H9 (cell line): ENCODE measurements around the gene GPR183. TPM values are rescaled to one million over a fixed set of nuclear protein-coding genes. Genes with fewer than 3 reads are reported as not detected.

Source experiments
- DNase-seq: peaks from one replicate; pipeline ENCODE4 v3.0.0-alpha.2; 2017
- H2AFZ ChIP-seq: one replicate; pipeline ENCODE4 v1.6.1; 2013; ENCODE audit warnings: mild to moderate bottlenecking, low read length, control low read depth, moderate library complexity
- H2AK5ac ChIP-seq: 2 replicates; pipeline ENCODE4 v1.6.1; 2013; ENCODE audit warnings: low read length, control low read depth, mixed read lengths; ENCODE audit not compliant: insufficient read length
- H2BK120ac ChIP-seq: one replicate; pipeline ENCODE4 v1.6.1; 2013; ENCODE audit warnings: low read depth, mild to moderate bottlenecking, low read length, control low read depth, inconsistent platforms; ENCODE audit not compliant: poor library complexity, severe bottlenecking
- H2BK12ac ChIP-seq: 2 replicates; pipeline ENCODE4 v1.6.1; 2013; ENCODE audit warnings: low read length, control low read depth, mixed read lengths, low read depth; ENCODE audit not compliant: insufficient read length
- H2BK15ac ChIP-seq: 2 replicates; pipeline ENCODE4 v1.6.1; 2013; ENCODE audit warnings: low read depth, low read length, control low read depth
- H2BK20ac ChIP-seq: one replicate; pipeline ENCODE4 v1.6.1; 2013; ENCODE audit warnings: low read depth, mild to moderate bottlenecking, low read length, control low read depth, inconsistent platforms; ENCODE audit not compliant: poor library complexity, severe bottlenecking
- H2BK5ac ChIP-seq: 2 replicates; pipeline ENCODE4 v1.6.1; 2013; ENCODE audit warnings: low read length, control low read depth, mixed read lengths; ENCODE audit not compliant: insufficient read length
- H3K14ac ChIP-seq: 2 replicates; pipeline ENCODE4 v1.6.1; 2013; ENCODE audit warnings: low read length, control low read depth; ENCODE audit not compliant: insufficient read depth
- H3K18ac ChIP-seq: 2 replicates; pipeline ENCODE4 v1.6.1; 2013; ENCODE audit warnings: low read depth, mild to moderate bottlenecking, mixed read lengths, low read length, control low read depth; ENCODE audit not compliant: insufficient read length
- H3K23ac ChIP-seq: 2 replicates; pipeline ENCODE4 v1.6.1; 2013; ENCODE audit warnings: low read length, control low read depth, mixed read lengths, low read depth; ENCODE audit not compliant: insufficient read length
- H3K23me2 ChIP-seq: 2 replicates; pipeline ENCODE4 v1.6.1; 2013; ENCODE audit warnings: low read depth, mild to moderate bottlenecking, mixed read lengths, low read length, control low read depth; ENCODE audit not compliant: insufficient read length, poor library complexity, severe bottlenecking
- H3K27ac ChIP-seq: 2 replicates; pipeline ENCODE4 v1.5.1; 2013; ENCODE audit warnings: low read length, control low read depth, mixed read lengths, low read depth; ENCODE audit not compliant: insufficient read length
- H3K27me3 ChIP-seq: 2 replicates; pipeline ENCODE4 v1.6.1; 2013; ENCODE audit warnings: low read length, control low read depth, inconsistent platforms; ENCODE audit not compliant: insufficient read depth
- H3K4ac ChIP-seq: 2 replicates; pipeline ENCODE4 v1.6.1; 2013; ENCODE audit warnings: low read depth, mild to moderate bottlenecking, control low read depth, inconsistent platforms, low read length, moderate library complexity
- H3K4me1 ChIP-seq: 2 replicates; pipeline ENCODE4 v1.6.1; 2013; ENCODE audit warnings: low read length, control low read depth, inconsistent platforms; ENCODE audit not compliant: insufficient read depth
- H3K4me2 ChIP-seq: 2 replicates; pipeline ENCODE4 v1.6.1; 2013; ENCODE audit warnings: low read length, control low read depth, mixed read lengths; ENCODE audit not compliant: insufficient read length, insufficient read depth
- H3K56ac ChIP-seq: 2 replicates; pipeline ENCODE4 v1.6.1; 2013; ENCODE audit warnings: low read depth, mild to moderate bottlenecking, mixed read lengths, low read length, control low read depth; ENCODE audit not compliant: insufficient read length
- H3K79me1 ChIP-seq: 2 replicates; pipeline ENCODE4 v1.6.1; 2013; ENCODE audit warnings: low read depth, mild to moderate bottlenecking, moderate library complexity, low read length, control low read depth, inconsistent platforms; ENCODE audit not compliant: insufficient read depth, poor library complexity, severe bottlenecking
- H3K79me2 ChIP-seq: 2 replicates; pipeline ENCODE4 v1.6.1; 2013; ENCODE audit warnings: low read length, control low read depth, inconsistent platforms; ENCODE audit not compliant: insufficient read depth
- H3K9ac ChIP-seq: 2 replicates; pipeline ENCODE4 v1.6.1; 2013; ENCODE audit warnings: low read length, control low read depth, mixed read lengths; ENCODE audit not compliant: insufficient read length; ENCODE audit errors: extremely low read depth
- H3K9me3 ChIP-seq: one replicate; pipeline ENCODE4 v1.6.1; 2013; ENCODE audit warnings: low read depth, low read length, inconsistent platforms; ENCODE audit not compliant: control insufficient read depth
- H3T11ph ChIP-seq: one replicate; pipeline ENCODE4 v1.6.1; 2013; ENCODE audit warnings: mild to moderate bottlenecking, low read length, control low read depth, inconsistent platforms
- H4K20me1 ChIP-seq: one replicate; pipeline ENCODE4 v1.6.1; 2013; ENCODE audit not compliant: control insufficient read depth, insufficient read length, insufficient read depth
- H4K5ac ChIP-seq: 2 replicates; pipeline ENCODE4 v1.6.1; 2013; ENCODE audit warnings: low read depth, mild to moderate bottlenecking, mixed read lengths, low read length, control low read depth; ENCODE audit not compliant: insufficient read length
- H4K8ac ChIP-seq: replicated peaks from 2 replicates; pipeline ENCODE4 v1.6.1; 2013; ENCODE audit warnings: low read length, control low read depth, mixed read lengths, low read depth; ENCODE audit not compliant: insufficient read length
- H4K91ac ChIP-seq: 2 replicates; pipeline ENCODE4 v1.6.1; 2013; ENCODE audit warnings: low read depth, mild to moderate bottlenecking, moderate library complexity, mixed read lengths, low read length, control low read depth; ENCODE audit not compliant: insufficient read length
- H3K27ac Mint-ChIP-seq, 3 experiments: 2 replicates in 2 of 3; 3 replicates in 1 of 3; pipeline ENCODE4 v1.8.0; 2020 to 2021; ENCODE audit warnings: mixed read lengths in 3 of 3, mild to moderate bottlenecking in 1 of 3, moderate library complexity in 1 of 3
- H3K27me3 Mint-ChIP-seq: 2 replicates; pipeline ENCODE4 v1.8.0; 2021; ENCODE audit warnings: low read depth, mild to moderate bottlenecking, moderate library complexity, mixed read lengths
- H3K36me3 Mint-ChIP-seq, 3 experiments: 2 replicates in 2 of 3; 3 replicates in 1 of 3; pipeline ENCODE4 v1.8.0; 2020 to 2021; ENCODE audit warnings: low read depth in 3 of 3, mixed read lengths in 3 of 3; ENCODE audit not compliant: insufficient read depth in 1 of 3
- H3K4me1 Mint-ChIP-seq, 2 experiments: 2 replicates each; pipeline ENCODE4 v1.8.0; 2020; ENCODE audit warnings: mixed read lengths in 2 of 2
- H3K4me3 Mint-ChIP-seq, 2 experiments: 2 replicates in 1 of 2; 3 replicates in 1 of 2; pipeline ENCODE4 v1.8.0; 2020 to 2021; ENCODE audit warnings: mild to moderate bottlenecking in 2 of 2, mixed read lengths in 2 of 2, moderate library complexity in 1 of 2
- H3K9me3 Mint-ChIP-seq, 2 experiments: 2 replicates in 1 of 2; 3 replicates in 1 of 2; pipeline ENCODE4 v1.8.0; 2020; ENCODE audit warnings: mild to moderate bottlenecking in 2 of 2, mixed read lengths in 2 of 2, moderate library complexity in 1 of 2
- CTCF ChIP-seq: fragments of 200-600 bp; sonication (generic); conservative IDR thresholded peaks from 3 replicates; pipeline ENCODE4 v1.8.0; 2021; ENCODE audit warnings: antibody characterized with exemption, mild to moderate bottlenecking
- WGBS: extraction: QIAGEN DNeasy Blood & Tissue Kit; methylation state at CpG from one replicate; pipeline ENCODE4 v1.1.7; 2013; ENCODE audit warnings: missing lambda C conversion rate, low lambda C conversion rate, mixed read lengths; ENCODE audit not compliant: insufficient read length; ENCODE audit errors: extremely low coverage; 5-methylcytosine and 5-hydroxymethylcytosine counted together
- total RNA-seq: library from RNA; stranded (reverse); gene quantifications from 2 replicates; pipeline ENCODE4 v1.2.1, GENCODE V29; 2021

GPR183 gene
- total RNA-seq, 1 experiment from 2014 or later: not detected

GRCh38 chr13:99331881-99332293 lies 24.7 kb upstream of the GPR183 start:
- no peak for TF ChIP-seq CTCF
- Mint-ChIP-seq H3K27me3 (no peaks in the 10 kb centered on the region), H3K4me3 (no peak overlapping the region), H3K36me3 (peaks cover 0 to 11% (median 5%) of the 10 kb centered on the region in 3 experiments; a peak in 4 of 7 replicates), H3K27ac (no peak overlapping the region; a peak in 1 of 7 replicates), H3K9me3 (no peaks in the 10 kb centered on the region), H3K4me1 (peaks cover 6 to 9% of the 10 kb centered on the region in 2 experiments)
- Histone ChIP-seq H2AK5ac (no peak overlapping the region), H3K9me3 (no peaks in the 10 kb centered on the region), H3K14ac (no peak overlapping the region), H3T11ph (no peak overlapping the region), H3K9ac (no peak overlapping the region), H2BK5ac (no peak overlapping the region), H3K4ac (no peak overlapping the region), H3K79me2 (no peaks in the 10 kb centered on the region), H3K27me3 (no peaks in the 10 kb centered on the region), H2BK20ac (no peak overlapping the region), H4K5ac (no peak overlapping the region), H2BK120ac (no peak overlapping the region), H2BK12ac (no peak overlapping the region), H3K4me2 (no peak overlapping the region), H3K23me2 (no peaks in the 10 kb centered on the region), H3K18ac (no peak overlapping the region), H2AFZ (no peak overlapping the region), H3K79me1 (no peaks in the 10 kb centered on the region), H3K23ac (no peak overlapping the region), H3K27ac (no peak overlapping the region), H3K4me1 (peaks cover 1% of the 10 kb centered on the region; the same call in 1 of the 2 replicates), H4K8ac (no peak overlapping the region), H4K20me1 (no peaks in the 10 kb centered on the region), H4K91ac (no peak overlapping the region), H2BK15ac (no peak overlapping the region), H3K56ac (no peak overlapping the region)
- WGBS: no CpG with 5 or more reads among the region's 5 CpGs
- DNase-seq: no peak
